ENCODE measurements around the gene ERP44.

DNA sequence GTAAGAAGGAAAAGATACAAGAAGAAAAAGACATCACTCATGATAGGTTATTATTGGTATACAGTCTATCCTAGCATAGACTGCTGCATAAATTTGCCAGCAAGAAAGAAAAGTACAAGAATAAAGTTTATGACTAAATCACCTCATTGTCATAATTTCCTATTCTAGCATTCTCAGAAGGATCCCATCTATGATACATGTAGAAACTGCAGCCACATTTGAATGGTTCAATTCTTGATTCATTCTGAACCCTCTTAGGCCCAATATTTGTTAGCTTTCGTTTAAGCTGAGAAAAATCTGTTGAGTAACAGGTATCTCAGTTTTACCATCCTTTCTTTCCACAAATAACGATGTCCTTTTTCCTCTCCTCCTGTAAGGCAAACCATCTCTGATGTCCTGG, 21.5 kb upstream of the ERP44 start:
- TF ChIP-seq SUZ12 (IDR thresholded peaks at IDR 0.05; ENCODE audit: extremely low read depth, insufficient read depth, insufficient read length) (no peak), ZNF274 (IDR thresholded peaks at IDR 0.05; ENCODE audit: low read depth, low read length) (no peak)

Measured in NT2/D1 (cell line).